Stimulated activated CD4-positive, alpha-beta T cell treated with anti-CD3 and anti-CD28 coated beads, TNF-alpha, amount 100 ng/mL, for 48 hours (primary cell): ENCODE measurements around the gene OR8D4.
"Not testable (repeated sequence)": the region's sequence is repeated elsewhere in the genome, so short reads cannot be mapped to it uniquely, and the experiment has no call there.

Source experiments
- DNase-seq, 3 donors: peaks; one replicate each; pipeline ENCODE4 v3.0.0-alpha.2; 2020; ENCODE audit warnings: low read depth in 3 of 3

The OR8D4 gene

GRCh38 chr11:123901867-123902266 lies at the start of gene OR8D4:
Gene OR8D4 (plus strand): TSS chr11:123902167. CDS start chr11:123906432, 4,265 bp downstream.
- no peak for DNase-seq

GRCh38 chr11:123852321-123852720 lies 49.6 kb upstream of the OR8D4 start:
- DNase-seq = no peak

- no peak for DNase-seq
Observed at GRCh38 chr11:123853038-123853437, 48.9 kb upstream of the OR8D4 start.

- DNase-seq = no peak
Observed at GRCh38 chr11:123856444-123856843, 45.5 kb upstream of the OR8D4 start.

- no peak for DNase-seq
Observed at GRCh38 chr11:123859731-123860130, 42.2 kb upstream of the OR8D4 start.

- DNase-seq = not testable (repeated sequence)
Observed at GRCh38 chr11:123865293-123865692, 36.7 kb upstream of the OR8D4 start.

- not testable (repeated sequence) for DNase-seq
Observed at GRCh38 chr11:123867795-123868194, 34.2 kb upstream of the OR8D4 start.

- no peak for DNase-seq
Observed at GRCh38 chr11:123880912-123881311, 21.1 kb upstream of the OR8D4 start.

GRCh38 chr11:123885570-123885969 lies 16.4 kb upstream of the OR8D4 start, which contains the start of gene TMEM225:
Gene TMEM225 (minus strand): TSS chr11:123885670. CDS start chr11:123885425, 245 bp downstream.
- DNase-seq = no peak

GRCh38 chr11:123892031-123892430 lies 9.9 kb upstream of the OR8D4 start:
- DNase-seq = no peak

GRCh38 chr11:123899792-123900191 lies 2.2 kb upstream of the OR8D4 start:
- DNase-seq = no peak

- DNase-seq = no peak
Observed at GRCh38 chr11:123903932-123904331, 2.0 kb downstream of the OR8D4 start.

GRCh38 chr11:123904932-123905331 lies 3.0 kb downstream of the OR8D4 start:
- DNase-seq = no peak

- DNase-seq = no peak
Observed at GRCh38 chr11:123905826-123906225, 3.9 kb downstream of the OR8D4 start.

- no peak for DNase-seq
Observed at GRCh38 chr11:123920943-123921342, 19.0 kb downstream of the OR8D4 start.

- DNase-seq = no peak
Observed at GRCh38 chr11:123924027-123924426, 22.1 kb downstream of the OR8D4 start.

GRCh38 chr11:123939317-123939716 lies 37.4 kb downstream of the OR8D4 start, which contains the start of gene OR4D5:
Gene OR4D5 (plus strand): TSS chr11:123939617. CDS start chr11:123939617, 0 bp downstream.
- no peak for DNase-seq

- no peak for DNase-seq
Observed at GRCh38 chr11:123942413-123942812, 40.4 kb downstream of the OR8D4 start.

GRCh38 chr11:123943738-123944137 lies 41.8 kb downstream of the OR8D4 start, which contains the start of gene OR6T1:
Gene OR6T1 (minus strand): TSS chr11:123943838. CDS start chr11:123943838, 0 bp downstream.
- DNase-seq = no peak

- DNase-seq = no peak
Observed at GRCh38 chr11:123945132-123945531, 43.2 kb downstream of the OR8D4 start.

- no peak for DNase-seq
Observed at GRCh38 chr11:123956752-123957151, 54.8 kb downstream of the OR8D4 start.
